H9 (cell line): ENCODE data around the gene DIAPH2. TPM values are rescaled to one million over a fixed set of nuclear protein-coding genes. Genes with fewer than 3 reads are reported as not detected.

Experiments
- DNase-seq: peaks from one replicate; pipeline ENCODE4 v3.0.0-alpha.2; 2017
- H2AFZ ChIP-seq: one replicate; pipeline ENCODE4 v1.6.1; 2013; ENCODE audit warnings: mild to moderate bottlenecking, low read length, control low read depth, moderate library complexity
- H2AK5ac ChIP-seq: 2 replicates; pipeline ENCODE4 v1.6.1; 2013; ENCODE audit warnings: low read length, control low read depth, mixed read lengths; ENCODE audit not compliant: insufficient read length
- H2BK120ac ChIP-seq: one replicate; pipeline ENCODE4 v1.6.1; 2013; ENCODE audit warnings: low read depth, mild to moderate bottlenecking, low read length, control low read depth, inconsistent platforms; ENCODE audit not compliant: poor library complexity, severe bottlenecking
- H2BK12ac ChIP-seq: 2 replicates; pipeline ENCODE4 v1.6.1; 2013; ENCODE audit warnings: low read length, control low read depth, mixed read lengths, low read depth; ENCODE audit not compliant: insufficient read length
- H2BK15ac ChIP-seq: 2 replicates; pipeline ENCODE4 v1.6.1; 2013; ENCODE audit warnings: low read depth, low read length, control low read depth
- H2BK20ac ChIP-seq: one replicate; pipeline ENCODE4 v1.6.1; 2013; ENCODE audit warnings: low read depth, mild to moderate bottlenecking, low read length, control low read depth, inconsistent platforms; ENCODE audit not compliant: poor library complexity, severe bottlenecking
- H2BK5ac ChIP-seq: 2 replicates; pipeline ENCODE4 v1.6.1; 2013; ENCODE audit warnings: low read length, control low read depth, mixed read lengths; ENCODE audit not compliant: insufficient read length
- H3K14ac ChIP-seq: 2 replicates; pipeline ENCODE4 v1.6.1; 2013; ENCODE audit warnings: low read length, control low read depth; ENCODE audit not compliant: insufficient read depth
- H3K18ac ChIP-seq: 2 replicates; pipeline ENCODE4 v1.6.1; 2013; ENCODE audit warnings: low read depth, mild to moderate bottlenecking, mixed read lengths, low read length, control low read depth; ENCODE audit not compliant: insufficient read length
- H3K23ac ChIP-seq: 2 replicates; pipeline ENCODE4 v1.6.1; 2013; ENCODE audit warnings: low read length, control low read depth, mixed read lengths, low read depth; ENCODE audit not compliant: insufficient read length
- H3K23me2 ChIP-seq: 2 replicates; pipeline ENCODE4 v1.6.1; 2013; ENCODE audit warnings: low read depth, mild to moderate bottlenecking, mixed read lengths, low read length, control low read depth; ENCODE audit not compliant: insufficient read length, poor library complexity, severe bottlenecking
- H3K27ac ChIP-seq: 2 replicates; pipeline ENCODE4 v1.5.1; 2013; ENCODE audit warnings: low read length, control low read depth, mixed read lengths, low read depth; ENCODE audit not compliant: insufficient read length
- H3K27me3 ChIP-seq: 2 replicates; pipeline ENCODE4 v1.6.1; 2013; ENCODE audit warnings: low read length, control low read depth, inconsistent platforms; ENCODE audit not compliant: insufficient read depth
- H3K4ac ChIP-seq: 2 replicates; pipeline ENCODE4 v1.6.1; 2013; ENCODE audit warnings: low read depth, mild to moderate bottlenecking, control low read depth, inconsistent platforms, low read length, moderate library complexity
- H3K4me1 ChIP-seq: 2 replicates; pipeline ENCODE4 v1.6.1; 2013; ENCODE audit warnings: low read length, control low read depth, inconsistent platforms; ENCODE audit not compliant: insufficient read depth
- H3K4me2 ChIP-seq: 2 replicates; pipeline ENCODE4 v1.6.1; 2013; ENCODE audit warnings: low read length, control low read depth, mixed read lengths; ENCODE audit not compliant: insufficient read length, insufficient read depth
- H3K56ac ChIP-seq: 2 replicates; pipeline ENCODE4 v1.6.1; 2013; ENCODE audit warnings: low read depth, mild to moderate bottlenecking, mixed read lengths, low read length, control low read depth; ENCODE audit not compliant: insufficient read length
- H3K79me1 ChIP-seq: 2 replicates; pipeline ENCODE4 v1.6.1; 2013; ENCODE audit warnings: low read depth, mild to moderate bottlenecking, moderate library complexity, low read length, control low read depth, inconsistent platforms; ENCODE audit not compliant: insufficient read depth, poor library complexity, severe bottlenecking
- H3K79me2 ChIP-seq: 2 replicates; pipeline ENCODE4 v1.6.1; 2013; ENCODE audit warnings: low read length, control low read depth, inconsistent platforms; ENCODE audit not compliant: insufficient read depth
- H3K9ac ChIP-seq: 2 replicates; pipeline ENCODE4 v1.6.1; 2013; ENCODE audit warnings: low read length, control low read depth, mixed read lengths; ENCODE audit not compliant: insufficient read length; ENCODE audit errors: extremely low read depth
- H3K9me3 ChIP-seq: one replicate; pipeline ENCODE4 v1.6.1; 2013; ENCODE audit warnings: low read depth, low read length, inconsistent platforms; ENCODE audit not compliant: control insufficient read depth
- H3T11ph ChIP-seq: one replicate; pipeline ENCODE4 v1.6.1; 2013; ENCODE audit warnings: mild to moderate bottlenecking, low read length, control low read depth, inconsistent platforms
- H4K20me1 ChIP-seq: one replicate; pipeline ENCODE4 v1.6.1; 2013; ENCODE audit not compliant: control insufficient read depth, insufficient read length, insufficient read depth
- H4K5ac ChIP-seq: 2 replicates; pipeline ENCODE4 v1.6.1; 2013; ENCODE audit warnings: low read depth, mild to moderate bottlenecking, mixed read lengths, low read length, control low read depth; ENCODE audit not compliant: insufficient read length
- H4K8ac ChIP-seq: replicated peaks from 2 replicates; pipeline ENCODE4 v1.6.1; 2013; ENCODE audit warnings: low read length, control low read depth, mixed read lengths, low read depth; ENCODE audit not compliant: insufficient read length
- H4K91ac ChIP-seq: 2 replicates; pipeline ENCODE4 v1.6.1; 2013; ENCODE audit warnings: low read depth, mild to moderate bottlenecking, moderate library complexity, mixed read lengths, low read length, control low read depth; ENCODE audit not compliant: insufficient read length
- H3K27ac Mint-ChIP-seq, 3 experiments: 2 replicates in 2 of 3; 3 replicates in 1 of 3; pipeline ENCODE4 v1.8.0; 2020 to 2021; ENCODE audit warnings: mixed read lengths in 3 of 3, mild to moderate bottlenecking in 1 of 3, moderate library complexity in 1 of 3
- H3K27me3 Mint-ChIP-seq: 2 replicates; pipeline ENCODE4 v1.8.0; 2021; ENCODE audit warnings: low read depth, mild to moderate bottlenecking, moderate library complexity, mixed read lengths
- H3K36me3 Mint-ChIP-seq, 3 experiments: 2 replicates in 2 of 3; 3 replicates in 1 of 3; pipeline ENCODE4 v1.8.0; 2020 to 2021; ENCODE audit warnings: low read depth in 3 of 3, mixed read lengths in 3 of 3; ENCODE audit not compliant: insufficient read depth in 1 of 3
- H3K4me1 Mint-ChIP-seq, 2 experiments: 2 replicates each; pipeline ENCODE4 v1.8.0; 2020; ENCODE audit warnings: mixed read lengths in 2 of 2
- H3K4me3 Mint-ChIP-seq, 2 experiments: 2 replicates in 1 of 2; 3 replicates in 1 of 2; pipeline ENCODE4 v1.8.0; 2020 to 2021; ENCODE audit warnings: mild to moderate bottlenecking in 2 of 2, mixed read lengths in 2 of 2, moderate library complexity in 1 of 2
- H3K9me3 Mint-ChIP-seq, 2 experiments: 2 replicates in 1 of 2; 3 replicates in 1 of 2; pipeline ENCODE4 v1.8.0; 2020; ENCODE audit warnings: mild to moderate bottlenecking in 2 of 2, mixed read lengths in 2 of 2, moderate library complexity in 1 of 2
- CTCF ChIP-seq: fragments of 200-600 bp; sonication (generic); conservative IDR thresholded peaks from 3 replicates; pipeline ENCODE4 v1.8.0; 2021; ENCODE audit warnings: antibody characterized with exemption, mild to moderate bottlenecking
- WGBS: extraction: QIAGEN DNeasy Blood & Tissue Kit; methylation state at CpG from one replicate; pipeline ENCODE4 v1.1.7; 2013; ENCODE audit warnings: missing lambda C conversion rate, low lambda C conversion rate, mixed read lengths; ENCODE audit not compliant: insufficient read length; ENCODE audit errors: extremely low coverage; 5-methylcytosine and 5-hydroxymethylcytosine counted together
- total RNA-seq: library from RNA; stranded (reverse); gene quantifications from 2 replicates; pipeline ENCODE4 v1.2.1, GENCODE V29; 2021

DIAPH2 gene
- total RNA-seq, 1 experiment from 2014 or later, result 45.4 TPM

DNA sequence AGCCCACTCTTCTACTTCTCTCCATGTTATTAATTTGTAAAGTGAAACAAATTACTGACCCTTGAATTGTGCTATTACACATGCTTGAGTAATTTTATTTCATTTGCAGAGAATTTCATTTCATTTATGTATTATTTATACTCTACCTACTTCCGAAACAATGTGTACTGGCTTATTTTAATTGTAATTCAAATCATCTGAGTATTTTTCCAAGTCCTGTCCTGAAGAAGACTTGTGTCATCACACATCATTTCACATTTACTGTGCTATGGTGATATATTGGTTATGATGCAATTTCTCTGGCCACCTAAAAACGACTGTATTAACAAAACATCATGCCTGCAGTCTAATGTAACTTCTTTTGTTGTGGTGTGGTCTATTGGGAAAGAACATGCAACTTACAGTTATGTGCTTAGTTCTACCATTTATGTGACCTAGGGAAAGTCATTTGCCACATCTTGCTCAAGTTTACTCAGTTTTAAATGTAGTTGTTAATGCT lies 583.6 kb downstream of the DIAPH2 start:
- Histone ChIP-seq H2BK120ac (no peak overlapping the region), H3K4me1 (peaks cover 4% of the 10 kb centered on the region; the same call in 1 of the 2 replicates), H3K18ac (no peak overlapping the region), H3K14ac (no peak overlapping the region), H3K56ac (no peak overlapping the region), H4K8ac (no peak overlapping the region), H3K23ac (no peak overlapping the region), H3K9ac (no peak overlapping the region), H3K4me2 (no peak overlapping the region), H3K27ac (no peak overlapping the region), H2BK5ac (no peak overlapping the region), H2AFZ (no peak overlapping the region), H3K27me3 (no peaks in the 10 kb centered on the region), H4K5ac (no peak overlapping the region), H3K79me1 (no peaks in the 10 kb centered on the region), H3K79me2 (no peaks in the 10 kb centered on the region), H4K91ac (no peak overlapping the region), H2AK5ac (no peak overlapping the region), H4K20me1 (no peaks in the 10 kb centered on the region), H2BK15ac (no peak overlapping the region), H2BK20ac (no peak overlapping the region), H3K4ac (no peak overlapping the region), H3T11ph (no peak overlapping the region), H3K9me3 (no peaks in the 10 kb centered on the region), H3K23me2 (no peaks in the 10 kb centered on the region), H2BK12ac (no peak overlapping the region)
- no peak for DNase-seq
- no peaks in the 10 kb centered on the region for H3K9me3 Mint-ChIP-seq
- no peaks in the 10 kb centered on the region; a peak in 4 of 7 replicates for H3K36me3 Mint-ChIP-seq
- no peaks in the 10 kb centered on the region for H3K27me3 Mint-ChIP-seq
- peak overlapping the region in 2 of 3 experiments; percentile 4 to 32; a peak in 3 of 7 replicates for H3K27ac Mint-ChIP-seq
- no peak overlapping the region for H3K4me3 Mint-ChIP-seq
- no CpG with 5 or more reads among the region's 2 CpGs for WGBS
- TF ChIP-seq CTCF, result no peak
- H3K4me1 Mint-ChIP-seq, result peaks cover 18 to 29% of the 10 kb centered on the region in 2 experiments
